ENCODE results near the gene PORCN.

Gene PORCN

GRCh38 chrX:48477960-48478755 lies 30.6 kb upstream of the PORCN start:
- DNase-seq, result no peak

DNA sequence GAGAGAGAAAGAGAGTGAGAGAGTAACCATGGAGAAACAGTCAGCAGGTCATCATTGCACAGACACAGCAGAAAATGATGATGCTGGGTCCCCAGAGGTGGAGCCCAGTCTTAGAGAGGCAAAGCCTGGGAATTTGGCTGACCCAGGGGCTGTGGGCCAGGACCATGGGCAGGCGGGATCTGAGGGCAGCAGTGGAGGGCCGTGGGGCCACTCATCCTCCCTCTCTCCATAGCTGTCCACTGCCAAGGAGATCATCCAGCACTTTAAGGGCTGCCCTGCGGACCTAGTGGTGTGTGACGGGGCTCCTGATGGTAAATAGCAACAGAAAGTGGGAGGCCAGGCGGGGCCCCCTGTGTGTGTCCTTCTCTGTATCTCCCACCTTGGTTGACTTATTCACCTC lies 30.0 kb upstream of the PORCN start:
- no peak for DNase-seq

GRCh38 chrX:48480142-48480541 lies 28.6 kb upstream of the PORCN start:
- DNase-seq, result no peak

DNA sequence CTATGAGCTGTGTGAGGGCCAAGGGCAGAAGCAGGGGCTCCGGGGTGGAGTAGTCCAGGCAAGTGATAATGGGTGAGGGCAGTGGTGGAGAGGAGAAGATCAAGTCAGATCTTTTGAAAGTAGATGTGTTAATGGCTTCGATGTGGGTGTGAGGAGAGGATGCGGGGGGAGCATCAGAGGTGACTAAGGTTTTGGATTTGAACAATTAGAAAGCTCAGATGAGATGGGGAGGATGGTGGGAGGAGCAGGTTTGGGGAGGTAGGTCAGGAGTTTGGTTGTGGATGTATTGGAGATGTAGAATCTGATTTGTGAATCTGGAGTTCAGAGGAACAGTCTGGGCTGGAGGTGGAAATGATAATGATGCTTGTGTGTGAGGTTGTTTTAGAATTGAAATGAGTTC lies 28.2 kb upstream of the PORCN start:
- DNase-seq, result no peak

DNA sequence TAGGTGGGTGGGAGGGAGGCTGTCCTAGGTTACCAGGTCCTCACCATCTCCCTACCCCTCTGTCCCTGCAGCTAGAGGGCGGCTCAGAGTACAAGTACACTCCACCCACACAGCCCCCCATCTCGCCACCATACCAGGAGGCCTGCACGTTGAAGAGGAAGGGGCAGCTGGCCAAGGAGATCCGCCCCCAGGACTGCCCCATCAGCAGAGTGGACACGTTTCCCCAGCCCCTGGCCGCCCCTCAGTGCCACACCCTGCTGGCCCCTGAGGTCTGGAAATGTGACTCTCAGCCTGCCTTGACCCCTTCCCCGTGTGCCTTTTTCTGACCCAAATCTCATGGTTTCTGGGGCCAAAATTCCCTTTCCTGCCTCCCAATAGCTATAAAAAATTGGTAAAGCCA lies 26.3 kb upstream of the PORCN start:
- DNase-seq, result no peak

- no peak for DNase-seq
These were observed 21.4 kb upstream of the PORCN start for GRCh38 chrX:48487362-48487798.

- no peak for DNase-seq
These were observed 20.8 kb upstream of the PORCN start for GRCh38 chrX:48488034-48488433.

DNA sequence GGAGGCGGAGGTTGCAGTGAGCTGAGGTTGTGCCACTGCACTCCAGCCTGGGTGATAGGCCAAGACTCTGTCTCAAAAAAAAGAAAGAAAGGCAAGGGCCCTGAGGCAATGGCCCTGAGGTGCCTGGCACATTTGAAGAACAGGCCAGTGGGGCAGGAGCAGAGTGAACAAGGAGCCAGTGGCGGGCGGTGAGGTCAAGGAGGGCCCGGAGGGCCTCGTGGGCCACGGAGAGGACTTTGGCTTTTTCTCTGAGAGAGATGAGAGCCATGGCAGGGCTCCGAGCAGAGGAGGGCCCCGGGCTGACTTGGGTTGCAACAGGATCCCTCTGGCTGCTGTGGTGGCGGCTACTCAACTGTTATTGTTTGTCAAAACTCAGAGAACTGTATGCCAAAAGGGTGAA lies 19.5 kb upstream of the PORCN start:
- no peak for DNase-seq

DNA sequence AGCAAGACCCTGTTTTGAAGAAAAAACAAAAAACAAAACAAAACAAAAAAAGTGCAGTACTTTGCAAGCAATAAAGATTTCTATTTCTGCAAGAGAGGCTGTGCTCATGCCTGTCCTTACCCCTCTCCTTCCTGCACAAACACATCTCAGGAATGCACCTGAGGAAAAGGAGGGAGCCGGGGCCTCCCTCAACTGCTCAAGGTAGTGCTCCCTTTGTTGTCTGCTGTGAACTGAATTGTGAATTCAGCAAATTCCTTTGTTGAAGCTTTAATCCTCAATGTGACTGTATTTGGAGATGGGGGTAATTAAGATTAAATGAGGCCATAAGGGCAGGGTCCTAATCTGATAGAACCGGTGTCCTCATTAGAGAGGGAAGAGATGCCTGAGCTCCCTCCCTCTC lies 18.9 kb upstream of the PORCN start:
- no peak for DNase-seq

DNA sequence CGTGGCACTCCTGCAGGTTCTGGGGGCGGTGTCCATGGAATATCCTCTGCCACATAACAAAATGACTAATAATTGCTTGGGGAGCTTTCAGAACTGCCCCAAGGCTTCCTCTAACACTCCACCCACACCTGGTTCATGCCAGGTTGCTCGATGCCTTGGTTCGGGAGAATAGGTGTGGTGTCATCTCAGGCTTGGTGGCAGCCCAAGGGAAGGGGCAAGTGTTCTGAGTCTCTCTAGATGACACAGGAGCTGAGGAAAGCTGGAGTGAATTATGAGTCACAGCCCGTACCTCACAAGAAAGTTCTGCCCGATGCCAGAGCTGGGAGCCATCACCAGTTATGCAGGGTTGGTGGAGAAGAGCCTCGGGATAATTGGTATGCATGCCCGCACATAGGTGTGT lies 18.1 kb upstream of the PORCN start:
- DNase-seq, result no peak

DNA sequence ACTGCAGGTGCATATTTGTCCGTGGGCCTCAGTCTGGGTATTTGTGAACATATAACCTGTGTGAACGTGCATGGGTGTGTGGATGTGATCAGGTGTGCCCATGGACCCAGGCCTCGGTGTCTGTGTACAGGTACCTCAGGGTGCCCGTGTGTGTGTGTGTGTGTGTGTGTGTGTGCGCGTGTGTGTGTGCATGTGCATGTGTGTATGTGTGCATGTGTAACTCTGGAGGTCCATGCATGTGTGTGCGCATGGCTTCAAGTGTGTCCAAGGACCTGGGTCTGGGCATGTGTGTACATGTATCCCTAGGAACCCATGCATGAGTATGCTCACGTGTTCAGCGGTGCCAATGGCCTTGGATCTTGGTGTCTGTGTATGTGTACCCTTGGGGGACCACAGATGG lies 17.0 kb upstream of the PORCN start:
- DNase-seq, result no peak

DNA sequence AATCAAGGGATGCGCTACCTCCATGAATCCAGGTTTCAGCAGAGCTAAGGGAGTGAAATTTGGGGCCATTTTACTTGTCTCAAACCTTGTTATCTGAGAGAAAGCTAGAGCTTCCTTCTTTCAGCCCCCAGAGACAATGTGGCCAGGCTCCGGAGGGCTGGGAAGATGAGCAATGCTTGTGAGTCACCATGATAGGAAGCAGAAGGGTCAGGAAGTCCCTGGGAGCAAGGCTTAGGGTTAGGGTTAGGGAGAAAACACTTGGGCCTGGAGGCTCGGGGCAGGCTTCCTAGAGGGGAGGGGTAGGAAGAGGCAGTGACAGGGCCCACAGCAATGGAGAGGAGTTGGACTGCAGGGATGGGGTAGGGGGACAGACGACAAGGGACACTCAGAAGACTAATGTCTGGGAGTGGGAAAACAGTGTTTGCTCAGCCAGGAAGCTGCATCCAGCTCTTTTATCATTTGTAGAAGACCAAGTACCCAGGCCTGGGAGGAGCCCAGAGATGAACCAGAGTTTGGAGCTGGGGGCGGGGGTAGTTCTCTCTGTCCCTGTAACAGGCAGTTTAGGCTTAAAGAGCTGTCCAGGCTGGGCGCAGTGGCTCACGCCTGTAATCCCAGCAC lies 16.4 kb upstream of the PORCN start:
- peak; percentile 35 for DNase-seq

- DNase-seq, result peak; percentile 35
These were observed 14.9 kb upstream of the PORCN start for GRCh38 chrX:48493890-48494364.

DNA sequence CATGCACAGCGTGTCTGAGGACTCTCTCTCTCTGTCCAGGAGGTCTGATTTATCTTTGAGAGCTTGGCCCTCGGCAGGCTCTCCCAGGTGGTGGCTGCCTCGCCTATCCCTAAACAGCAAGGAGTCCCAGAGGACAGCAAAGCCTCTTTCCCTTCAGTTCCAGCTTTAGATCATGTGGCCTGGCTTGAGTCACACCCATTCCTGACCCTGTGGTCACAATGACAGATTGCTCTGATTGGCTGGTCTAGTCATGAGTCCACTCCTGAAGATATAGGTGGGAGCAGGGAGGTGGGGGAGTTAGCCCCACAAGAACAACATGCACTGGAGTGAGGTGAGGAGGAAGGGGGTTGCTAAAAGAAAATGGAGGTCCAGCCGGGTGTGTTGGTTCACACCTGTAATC lies 12.1 kb upstream of the PORCN start:
- no peak for DNase-seq

DNA sequence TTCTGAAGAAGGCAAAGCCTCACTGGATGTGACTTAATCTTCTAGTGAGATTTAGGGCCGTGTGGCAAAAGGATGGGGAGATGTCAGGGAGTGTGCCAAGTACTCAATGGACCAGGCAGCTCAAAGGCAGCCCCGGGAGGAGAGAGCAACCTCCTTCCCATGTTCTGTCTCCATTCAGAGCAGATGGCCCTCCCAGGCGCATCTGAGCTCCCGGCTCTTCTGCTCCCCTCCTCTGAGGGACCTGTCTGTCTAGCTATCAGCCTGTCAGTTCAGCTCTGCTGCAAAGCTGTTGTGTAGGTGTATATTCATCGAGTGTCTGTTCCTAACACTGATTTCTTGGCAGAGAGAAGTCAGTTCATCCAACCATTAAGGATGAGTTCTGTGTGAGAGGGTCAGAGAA lies 10.9 kb upstream of the PORCN start:
- DNase-seq, result no peak

- no peak for DNase-seq
These were observed 10.4 kb upstream of the PORCN start for GRCh38 chrX:48498374-48498809.

GRCh38 chrX:48504261-48504660 lies 4.5 kb upstream of the PORCN start:
- no peak for DNase-seq

- no peak for DNase-seq
These were observed 3.3 kb upstream of the PORCN start for GRCh38 chrX:48505481-48505880.

DNA sequence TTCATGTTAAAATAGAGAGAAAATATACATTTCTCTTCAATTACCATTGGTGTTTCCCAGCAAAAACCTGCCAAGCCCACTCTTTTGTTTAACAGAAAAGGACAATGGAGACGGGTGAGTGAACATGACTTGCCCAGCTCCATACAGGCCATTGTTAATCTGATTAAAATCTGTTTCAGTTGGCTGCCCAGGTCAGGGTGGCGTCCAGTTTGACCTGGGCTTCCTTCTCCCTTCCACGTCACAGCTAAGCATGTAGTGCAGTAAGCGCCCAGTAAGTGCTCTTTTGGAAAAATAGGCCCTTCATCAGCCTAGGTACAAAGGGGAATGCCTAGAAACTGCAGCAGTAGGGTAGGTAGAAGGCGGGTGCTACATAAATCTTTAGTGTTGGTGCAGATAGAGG lies 1.5 kb upstream of the PORCN start:
- no peak for DNase-seq

DNA sequence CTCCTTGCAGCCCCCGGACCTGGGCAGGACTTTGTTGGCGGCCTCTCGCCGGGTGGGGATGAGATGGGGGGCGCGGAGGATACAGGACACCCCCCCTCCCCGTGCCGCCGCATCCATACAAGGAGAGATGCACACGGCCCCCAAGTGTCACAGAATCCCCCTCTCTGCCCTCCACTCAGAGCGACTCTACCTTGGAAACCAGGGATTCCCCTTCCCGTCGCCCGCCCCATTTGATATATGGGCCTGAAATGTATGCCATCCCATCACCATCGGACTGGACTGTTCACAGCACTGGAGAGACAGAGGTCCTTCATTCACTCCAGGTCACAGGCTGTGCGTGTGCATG lies 426 bp downstream of the PORCN start:
- no peak for DNase-seq

DNA sequence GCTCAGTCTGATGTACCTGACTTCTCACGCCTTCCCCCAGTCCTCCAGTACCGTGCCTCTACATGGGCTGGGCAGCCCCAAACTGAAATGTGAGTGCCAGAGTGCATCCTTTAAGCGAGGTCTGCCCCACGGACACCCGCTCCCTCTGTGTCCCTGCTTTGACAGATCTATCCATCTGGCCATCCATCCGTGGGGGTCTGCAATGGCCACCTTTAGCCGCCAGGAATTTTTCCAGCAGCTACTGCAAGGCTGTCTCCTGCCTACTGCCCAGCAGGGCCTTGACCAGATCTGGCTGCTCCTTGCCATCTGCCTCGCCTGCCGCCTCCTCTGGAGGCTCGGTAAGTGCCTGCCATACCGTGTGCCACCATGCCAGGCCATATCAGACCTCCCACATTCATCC lies 827 bp downstream of the PORCN start:
- no peak for DNase-seq

DNA sequence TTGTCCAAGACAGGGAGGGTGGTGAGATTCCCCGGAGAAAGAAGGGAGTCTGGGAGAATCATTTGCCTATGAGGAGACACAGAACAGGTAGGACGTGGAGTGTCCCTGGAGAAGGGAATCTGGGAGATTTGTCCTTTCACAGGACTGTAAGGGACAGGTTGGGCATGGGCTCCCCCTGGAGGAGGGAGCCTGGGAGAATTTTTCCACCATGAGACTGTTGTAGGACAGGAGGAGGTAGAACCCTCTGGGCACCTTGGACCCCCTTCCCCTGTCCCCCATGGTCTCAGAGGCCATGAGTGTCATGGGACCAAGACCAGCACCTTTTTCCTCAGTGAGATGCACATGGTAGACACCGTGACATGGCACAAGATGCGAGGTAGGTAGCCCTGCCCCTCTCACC lies 2.8 kb downstream of the PORCN start:
- DNase-seq, result peak; percentile 15

GRCh38 chrX:48512371-48512935 lies 3.7 kb downstream of the PORCN start:
- DNase-seq, result no peak

- no peak for DNase-seq
These were observed 4.9 kb downstream of the PORCN start for GRCh38 chrX:48513670-48514069.

Data from OCI-M1 (cell line).